GM19455 (cell line): ENCODE measurements around the gene PLXNA4.

Experiments
- ATAC-seq: cut with Tn5 transposase; IDR thresholded peaks from one replicate; pipeline ENCODE4 v1.9.1; 2021; ENCODE audit not compliant: unreplicated experiment

PLXNA4 gene

GRCh38 chr7:132508724-132509353 lies 67.4 kb downstream of the PLXNA4 start:
- ATAC-seq, result no peak

- no peak for ATAC-seq
Measured at GRCh38 chr7:132504852-132505251, 71.4 kb downstream of the PLXNA4 start.

- ATAC-seq, result no peak
Measured at GRCh38 chr7:132504071-132504470, 72.2 kb downstream of the PLXNA4 start.

- no peak for ATAC-seq
Measured at GRCh38 chr7:132503415-132503814, 72.9 kb downstream of the PLXNA4 start.

GRCh38 chr7:132501956-132502355 lies 74.3 kb downstream of the PLXNA4 start:
- no peak for ATAC-seq

DNA sequence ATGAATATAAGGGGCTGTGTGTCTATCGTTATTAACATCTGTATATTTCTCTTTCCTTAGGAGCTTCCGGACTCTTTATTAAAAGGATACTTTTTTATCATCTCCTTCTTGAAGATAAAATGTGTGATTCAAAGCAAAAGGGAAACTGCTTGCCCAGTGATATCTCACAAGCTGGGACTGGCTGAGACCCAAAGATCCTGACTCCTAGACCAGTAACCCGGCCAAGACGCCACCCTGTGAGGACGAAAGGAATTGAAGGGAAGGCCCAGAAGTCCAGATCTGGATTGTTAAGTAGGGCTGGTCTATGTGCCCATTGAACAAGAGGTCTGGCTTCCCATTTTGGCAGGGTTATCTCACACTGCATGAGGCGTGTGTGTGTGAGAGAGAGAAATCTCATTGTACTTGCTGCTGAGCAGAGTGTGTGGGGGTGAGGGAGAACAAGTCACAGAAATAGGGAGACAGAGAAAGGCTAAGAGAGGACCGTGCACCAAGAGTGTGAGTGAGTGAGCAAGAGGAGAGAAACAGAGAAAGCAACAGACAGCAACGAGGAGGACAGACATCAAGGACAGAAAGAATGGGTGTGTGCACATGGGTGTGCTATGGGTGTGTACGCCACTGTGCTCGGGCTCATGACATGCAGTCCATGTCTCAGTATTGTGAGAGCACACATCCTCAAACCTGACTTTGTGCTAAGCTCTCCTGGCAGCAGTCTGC lies 75.4 kb downstream of the PLXNA4 start:
- no peak for ATAC-seq

- no peak for ATAC-seq
Measured at GRCh38 chr7:132499487-132499886, 76.8 kb downstream of the PLXNA4 start.

DNA sequence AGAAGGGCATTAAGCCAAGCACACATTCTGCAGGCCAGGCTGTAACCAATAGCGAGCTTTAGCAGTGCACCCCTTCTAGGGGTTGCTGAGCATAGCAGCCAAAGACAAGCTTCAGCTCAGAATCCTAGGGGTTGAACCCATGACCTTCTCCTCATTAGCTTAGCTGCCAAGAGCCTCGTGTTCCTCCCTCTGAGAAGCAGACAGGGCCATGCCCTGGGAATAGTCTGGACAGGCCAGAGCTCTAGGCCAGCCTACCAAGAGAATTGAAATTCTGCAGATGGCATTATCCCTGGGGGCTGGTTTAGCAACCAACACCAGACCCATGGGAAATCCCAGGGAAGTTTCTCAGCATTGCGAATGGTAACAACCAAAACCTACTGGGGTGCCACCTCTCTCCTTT lies 77.2 kb downstream of the PLXNA4 start:
- ATAC-seq, result no peak

GRCh38 chr7:132498319-132498718 lies 78.0 kb downstream of the PLXNA4 start:
- no peak for ATAC-seq

- ATAC-seq, result no peak
Measured at GRCh38 chr7:132497098-132497497, 79.2 kb downstream of the PLXNA4 start.

DNA sequence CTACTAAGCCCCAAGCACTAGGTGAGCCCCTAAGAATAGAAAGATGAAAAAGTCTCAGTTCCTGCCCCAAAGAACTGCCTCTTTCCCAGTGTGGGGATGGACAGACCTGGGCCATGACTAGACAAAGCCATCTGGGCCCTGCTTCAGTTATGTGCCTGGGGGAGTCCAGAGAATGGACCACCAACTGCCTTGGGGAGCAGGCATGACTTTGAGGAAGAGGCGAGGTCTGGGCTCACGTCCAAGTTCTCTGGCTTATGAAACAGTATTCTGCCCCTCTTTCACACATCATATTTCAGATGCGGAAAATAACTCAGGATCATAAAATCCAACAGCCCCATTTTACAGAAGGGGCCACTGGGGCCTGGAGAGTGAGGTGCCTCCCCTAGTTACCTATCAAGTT lies 80.3 kb downstream of the PLXNA4 start:
- no peak for ATAC-seq

DNA sequence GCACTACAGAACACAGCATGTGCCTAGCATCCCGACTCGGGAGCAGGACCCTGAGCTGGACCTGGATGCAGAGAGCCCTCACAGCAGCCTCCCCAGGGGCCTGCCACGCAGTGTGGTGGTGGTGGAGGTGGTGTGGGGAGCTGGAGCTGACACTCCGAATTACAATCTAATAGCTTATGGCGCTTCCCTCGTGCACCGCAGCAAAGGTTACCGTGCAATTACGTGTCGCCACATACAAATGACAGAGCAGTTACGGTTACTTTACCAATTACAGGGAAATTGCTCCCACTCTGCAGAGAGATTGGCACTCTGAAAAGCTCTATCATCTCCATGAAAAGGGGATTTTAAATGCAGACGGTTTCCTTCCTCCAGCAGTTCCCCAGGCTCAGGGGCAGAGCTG lies 81.8 kb downstream of the PLXNA4 start:
- no peak for ATAC-seq

GRCh38 chr7:132492823-132493445 lies 83.3 kb downstream of the PLXNA4 start:
- ATAC-seq, result no peak

DNA sequence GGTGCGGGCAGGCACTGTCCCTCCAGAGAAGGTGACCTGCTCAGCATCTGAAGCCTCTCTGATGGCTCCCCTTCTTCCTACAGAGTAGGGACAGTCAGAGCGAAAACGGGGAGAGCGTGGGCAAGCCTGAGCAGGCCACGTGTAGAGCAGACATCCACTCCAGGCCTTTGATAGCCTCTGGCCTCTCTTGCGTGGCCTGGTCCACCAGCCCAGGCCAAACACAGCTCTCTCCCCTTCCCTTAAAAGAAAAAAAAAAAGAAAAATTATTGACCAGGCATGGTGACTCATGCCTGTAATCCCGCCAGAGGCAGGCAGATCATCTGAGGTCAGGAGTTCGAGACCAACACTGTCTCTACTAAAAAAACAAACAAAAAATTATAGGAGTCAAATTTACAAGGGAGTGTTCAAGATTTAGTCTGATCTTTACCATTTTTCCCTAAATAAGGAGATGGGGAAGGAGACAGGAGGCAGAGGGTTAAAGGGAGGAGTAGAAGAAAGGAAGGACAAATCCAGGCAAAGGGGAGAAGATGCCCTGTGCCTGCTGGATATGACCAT lies 84.8 kb downstream of the PLXNA4 start:
- no peak for ATAC-seq

- ATAC-seq, result no peak
Measured at GRCh38 chr7:132490474-132490873, 85.8 kb downstream of the PLXNA4 start.

GRCh38 chr7:132489776-132490237 lies 86.5 kb downstream of the PLXNA4 start:
- no peak for ATAC-seq

DNA sequence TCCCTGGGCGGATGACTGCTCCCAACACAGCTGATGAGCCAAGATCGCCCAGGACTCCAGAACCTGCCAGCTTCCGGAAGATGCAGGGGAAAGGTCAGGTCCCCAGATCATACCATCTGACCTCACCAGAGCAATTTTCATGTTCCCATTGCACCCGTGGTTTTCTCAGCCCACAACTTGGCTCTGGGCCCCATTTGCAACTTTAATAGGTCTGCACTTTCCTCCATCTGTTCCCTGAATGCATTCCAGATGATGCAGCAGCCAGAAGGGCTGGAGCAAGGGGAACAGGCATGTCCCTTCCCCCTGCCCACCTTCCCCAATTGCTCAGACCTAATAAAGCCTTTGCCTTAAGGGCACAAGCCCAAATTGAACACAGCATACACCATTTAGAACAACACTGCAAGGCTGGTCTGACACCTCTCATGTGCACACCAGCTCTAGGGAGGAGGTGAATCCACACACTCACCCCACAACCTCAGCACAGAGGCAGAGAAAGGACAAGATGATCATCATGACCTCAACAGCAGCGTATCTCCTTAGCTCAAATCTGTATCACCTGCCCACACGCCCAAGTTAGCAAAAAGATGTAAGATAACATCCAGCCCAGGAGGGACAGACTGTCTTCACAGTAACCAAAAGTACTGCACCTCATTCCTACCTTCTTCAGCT lies 87.5 kb downstream of the PLXNA4 start:
- no peak for ATAC-seq

DNA sequence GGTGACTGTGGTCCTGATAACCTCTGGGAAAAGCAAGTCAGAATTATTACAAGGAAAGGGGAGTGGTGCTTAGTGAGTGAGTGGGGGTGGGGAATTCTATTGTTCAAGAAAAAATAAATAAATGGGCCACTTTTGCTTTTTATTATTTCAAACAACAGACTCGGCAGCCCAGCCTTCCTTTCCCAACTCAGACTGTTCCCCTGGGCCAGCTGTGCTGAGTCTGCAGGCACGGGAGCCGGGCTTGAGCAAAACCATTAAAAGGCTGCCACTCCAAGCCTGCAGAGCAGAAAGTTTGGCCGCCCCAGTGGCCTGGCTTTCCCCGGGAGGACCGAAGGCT lies 90.0 kb downstream of the PLXNA4 start:
- ATAC-seq, result no peak

DNA sequence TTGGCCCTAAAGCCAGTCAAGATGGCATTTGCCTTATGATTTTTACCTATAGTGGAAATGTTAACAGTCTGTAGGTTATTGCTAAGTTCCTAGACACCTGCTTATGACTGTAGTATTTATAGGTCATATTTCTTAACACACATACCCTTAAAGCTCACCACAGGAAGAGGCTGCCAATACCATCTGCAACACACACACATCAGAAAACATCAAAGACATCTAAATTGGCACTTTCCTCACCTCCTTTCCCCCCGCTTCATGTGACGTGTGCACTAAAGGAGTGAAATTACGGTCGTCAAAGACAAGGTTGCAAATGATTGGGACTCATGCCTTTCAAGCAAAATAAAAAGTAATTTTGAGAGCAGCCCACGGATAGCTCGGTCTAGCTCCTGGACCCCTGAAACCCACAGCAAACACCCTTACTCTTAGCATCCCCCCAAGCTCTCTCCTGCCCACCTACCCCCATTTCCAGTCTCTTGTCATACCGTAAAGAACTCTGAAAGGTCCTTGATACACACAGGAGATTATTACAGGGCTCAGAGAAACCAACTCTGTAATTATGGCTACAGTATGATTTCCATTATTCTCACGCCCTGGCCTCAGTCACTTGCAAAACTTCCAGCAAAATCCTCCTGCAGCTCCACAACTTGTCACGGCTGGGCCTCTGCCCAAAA lies 90.5 kb downstream of the PLXNA4 start:
- no peak for ATAC-seq

DNA sequence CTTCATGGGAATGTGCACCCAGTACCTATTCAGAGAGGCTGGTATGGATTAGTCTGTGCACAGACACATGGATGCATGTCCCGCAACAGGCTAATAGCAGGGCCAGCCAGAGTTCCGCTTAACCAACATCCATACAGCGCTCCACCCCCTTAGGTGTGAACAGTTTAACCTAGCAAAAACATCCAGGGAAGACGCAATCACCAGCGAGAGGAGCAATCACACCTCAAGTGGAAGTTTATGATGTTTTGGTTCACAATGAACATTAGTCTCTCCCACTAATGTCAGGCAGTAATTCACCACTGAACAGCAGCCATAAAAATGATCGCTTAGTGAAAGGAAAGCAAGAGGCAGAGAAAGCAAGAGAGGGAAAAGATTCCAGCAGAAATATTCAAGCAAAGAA lies 91.1 kb downstream of the PLXNA4 start:
- ATAC-seq, result no peak

GRCh38 chr7:132482866-132483265 lies 93.4 kb downstream of the PLXNA4 start:
- no peak for ATAC-seq
